Activated CD4-positive, alpha-beta T cell treated with anti-CD3 and anti-CD28 coated beads for 24 hours (primary cell): ENCODE results near the gene SFXN3.

Experiments used
- DNase-seq, 2 donors: peaks; one replicate each; pipeline ENCODE4 v3.0.0-alpha.2; 2020; ENCODE audit warnings: low read depth in 2 of 2

SFXN3 gene

DNA sequence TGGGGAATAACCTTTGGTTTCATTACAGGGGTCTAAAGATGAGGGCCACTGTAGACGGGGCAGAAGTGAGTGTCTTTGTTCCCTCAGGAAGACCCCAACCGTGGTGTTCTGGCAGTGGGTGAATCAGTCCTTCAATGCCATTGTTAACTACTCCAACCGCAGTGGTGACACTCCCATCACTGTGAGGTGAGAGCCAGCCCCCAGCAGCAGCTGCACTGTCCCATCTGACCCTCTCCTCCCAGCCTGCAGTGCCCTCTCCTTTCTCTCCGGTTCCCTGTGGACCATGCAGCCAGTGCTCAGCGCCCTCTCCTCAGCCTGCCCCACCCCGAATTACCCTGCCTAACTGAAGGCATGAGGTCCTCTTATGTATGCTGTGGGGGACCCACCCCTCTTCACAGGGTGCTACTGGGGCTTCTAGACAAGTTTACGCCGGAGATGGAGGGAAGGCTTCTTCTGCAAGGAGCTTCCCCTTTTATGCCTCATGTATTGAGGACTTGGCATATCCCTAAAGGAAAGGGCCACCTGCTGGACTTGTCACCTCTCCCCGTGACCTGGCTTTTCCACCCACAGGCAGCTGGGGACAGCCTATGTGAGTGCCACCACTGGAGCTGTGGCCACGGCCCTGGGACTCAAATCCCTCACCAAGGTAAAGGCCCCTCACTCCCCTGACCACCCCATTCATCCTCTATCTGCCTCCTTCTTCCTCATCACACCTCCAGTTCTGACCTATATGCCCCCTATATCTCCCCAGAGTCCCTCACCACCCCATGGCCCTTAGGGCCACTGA lies 5.1 kb downstream of the SFXN3 start:
- no peak for DNase-seq

DNA sequence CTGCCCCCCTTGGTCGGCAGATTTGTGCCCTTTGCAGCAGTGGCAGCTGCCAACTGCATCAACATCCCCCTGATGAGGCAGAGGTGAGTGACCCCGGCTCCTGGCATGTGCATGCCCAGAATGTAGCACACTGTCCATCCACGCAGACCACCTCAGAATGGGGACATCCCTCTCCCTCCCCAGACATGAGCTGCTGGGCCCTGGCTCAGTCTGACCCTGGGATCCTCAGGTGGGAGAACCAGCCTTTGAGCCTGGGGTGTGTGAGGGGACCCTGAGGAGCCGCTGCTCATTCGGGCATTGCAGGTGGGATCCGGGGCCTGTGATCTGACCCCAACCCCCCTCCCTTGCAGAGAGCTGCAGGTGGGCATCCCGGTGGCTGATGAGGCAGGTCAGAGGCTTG lies 5.7 kb downstream of the SFXN3 start:
- no peak for DNase-seq

DNA sequence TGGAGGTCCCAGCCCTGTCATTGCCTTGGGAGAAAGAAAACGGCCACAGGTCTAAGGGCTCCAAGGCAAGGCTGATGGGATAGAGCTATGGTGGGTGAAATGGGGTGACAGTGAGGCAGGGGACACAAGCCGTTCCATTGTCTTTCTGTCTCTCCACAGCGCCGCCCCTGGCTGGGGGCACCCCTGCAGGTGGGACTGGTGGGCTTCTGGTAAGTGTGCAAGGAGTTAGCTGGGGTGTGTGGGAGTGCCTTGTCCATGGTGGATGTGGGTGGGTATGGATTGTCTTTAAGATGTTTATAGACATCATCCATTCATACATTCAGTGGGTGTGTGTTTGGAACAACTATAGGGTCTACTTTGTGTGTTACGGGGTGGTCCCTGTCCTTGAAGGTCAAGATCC lies 7.5 kb downstream of the SFXN3 start:
- DNase-seq: no peak

DNA sequence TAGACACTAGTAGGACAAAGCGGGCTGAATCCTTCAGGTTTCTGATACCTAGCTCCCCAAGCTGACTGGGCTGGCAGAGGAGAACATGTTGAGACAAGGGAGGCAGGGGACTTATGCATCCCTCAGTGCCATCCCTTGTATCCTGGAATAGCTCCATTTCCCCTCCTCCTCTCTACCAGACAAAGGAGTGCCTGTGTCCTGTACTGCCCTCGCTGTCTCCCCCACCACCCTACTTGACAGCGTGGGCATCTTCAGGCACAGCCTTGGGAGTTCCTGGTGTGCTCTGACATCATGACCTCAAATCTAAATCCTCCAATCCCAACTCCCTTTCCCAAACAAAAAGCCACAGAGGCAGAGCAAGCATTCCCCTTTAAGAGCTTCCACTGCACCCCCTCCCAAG lies 9.0 kb downstream of the SFXN3 start:
- no peak for DNase-seq

DNA sequence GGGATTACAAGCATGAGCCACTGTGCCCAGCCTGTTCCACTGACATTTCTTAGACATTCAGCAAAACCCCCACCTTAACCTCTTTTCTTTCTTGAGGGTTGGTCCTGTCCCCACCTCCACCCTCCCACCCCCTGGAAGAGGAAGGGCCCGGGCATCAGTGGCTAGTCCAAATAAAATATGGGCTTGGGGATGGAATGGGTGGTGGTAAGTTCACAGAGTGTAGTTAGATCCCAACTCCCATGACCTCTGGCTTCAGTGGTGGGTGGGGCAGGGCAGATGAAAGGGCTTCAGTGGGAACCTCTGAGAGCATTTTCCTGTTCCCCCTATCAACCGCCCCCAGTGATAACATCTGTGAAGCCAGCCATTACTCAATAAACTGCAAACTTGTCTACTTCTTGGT lies 9.8 kb downstream of the SFXN3 start:
- no peak for DNase-seq

DNA sequence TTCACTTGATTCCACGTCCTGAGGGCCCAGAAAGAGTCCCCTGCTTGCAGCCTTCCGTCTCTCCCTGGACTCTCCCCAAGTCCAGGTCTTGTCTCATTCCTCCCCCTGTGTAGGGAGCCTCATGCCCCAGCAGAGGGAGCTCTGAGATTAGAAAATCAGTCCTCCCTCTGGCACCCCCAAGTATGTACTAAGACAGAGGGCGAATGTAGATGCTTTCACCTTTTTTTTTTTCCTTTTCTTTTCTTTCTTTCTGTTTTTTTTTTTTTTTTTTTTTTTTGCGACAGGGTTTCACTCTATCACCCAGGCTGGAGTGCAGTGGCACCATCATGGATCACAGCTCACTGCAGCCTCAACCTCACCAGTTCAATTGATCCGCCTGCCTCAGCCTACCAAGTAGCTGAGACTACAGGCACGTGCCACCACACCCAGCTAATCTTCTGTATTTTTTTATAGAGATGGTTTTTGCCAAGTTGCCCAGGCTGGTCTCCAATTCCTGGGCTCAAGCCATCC lies 10.3 kb downstream of the SFXN3 start:
- DNase-seq: peak; percentile 49 to 66

DNA sequence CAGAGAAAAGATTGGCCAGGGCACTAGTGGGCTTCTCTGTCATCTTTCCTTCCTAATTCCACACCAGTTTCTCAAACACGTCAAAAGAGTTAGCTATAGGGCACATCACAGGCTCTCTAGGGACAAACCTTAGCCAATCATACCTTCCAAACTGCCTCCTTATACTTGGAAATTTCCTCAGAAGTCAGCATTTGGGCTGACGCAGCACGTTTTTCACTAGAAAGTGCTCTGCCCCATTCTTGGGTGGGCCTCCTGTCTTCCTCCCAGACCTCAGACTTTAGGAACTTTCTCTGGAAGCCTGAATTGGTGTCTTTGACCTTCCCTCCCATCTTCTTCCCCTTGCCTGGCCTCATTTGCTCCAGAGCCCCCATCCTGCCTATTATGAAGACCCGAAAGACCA lies 11.1 kb downstream of the SFXN3 start:
- DNase-seq: no peak

DNA sequence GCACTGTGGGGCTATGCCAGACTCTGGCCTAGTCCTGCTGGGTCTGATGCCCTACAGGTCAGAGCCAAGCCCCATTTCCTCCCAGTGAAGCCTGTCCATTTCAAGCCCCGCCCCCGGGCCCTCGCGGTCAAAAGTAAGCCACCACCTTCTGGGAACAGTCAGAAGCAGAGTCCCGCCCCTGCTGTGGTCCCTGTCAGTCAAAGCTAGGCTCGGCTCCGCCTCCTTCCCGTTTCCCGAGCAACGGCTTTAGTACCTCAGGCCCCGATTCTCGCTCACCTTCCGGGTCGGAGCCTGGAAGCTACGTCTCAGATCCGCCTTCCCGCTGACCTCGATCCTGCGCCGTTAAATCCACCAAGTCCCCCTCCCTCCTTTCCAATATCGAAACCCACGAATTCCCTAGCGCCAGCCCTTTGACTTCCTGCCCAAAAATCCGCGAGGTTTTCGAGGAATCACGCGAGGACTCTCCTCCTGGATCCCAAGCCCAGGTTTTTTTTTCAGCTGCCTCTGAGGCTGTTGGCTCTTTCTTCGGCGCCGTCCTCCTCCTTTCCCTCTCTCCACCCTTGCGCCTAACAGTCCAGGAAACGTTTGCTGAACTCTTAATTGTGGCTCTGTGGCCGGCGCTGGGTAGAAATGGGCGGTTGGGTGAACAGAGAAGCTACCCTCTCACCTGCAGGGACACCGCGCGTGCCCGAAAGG lies 11.8 kb downstream of the SFXN3 start:
- DNase-seq: peak; percentile 81 to 91

DNA sequence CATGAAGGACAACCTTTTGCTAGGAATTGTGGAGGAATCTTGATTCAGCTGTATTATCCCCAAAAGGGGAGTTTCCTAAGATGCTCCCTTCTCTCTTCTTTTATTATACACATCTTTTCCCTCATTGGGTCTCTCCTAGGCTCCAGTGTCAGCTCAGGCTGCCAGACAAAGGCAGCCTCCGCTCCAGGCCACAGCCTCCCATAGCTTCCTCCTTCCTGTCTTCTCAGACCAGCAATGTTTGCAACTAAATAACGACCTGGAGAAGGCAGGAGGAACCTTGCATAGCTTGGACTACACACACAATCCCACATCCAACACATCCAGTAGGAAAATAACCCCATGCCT lies 12.3 kb downstream of the SFXN3 start:
- DNase-seq: no peak

DNA sequence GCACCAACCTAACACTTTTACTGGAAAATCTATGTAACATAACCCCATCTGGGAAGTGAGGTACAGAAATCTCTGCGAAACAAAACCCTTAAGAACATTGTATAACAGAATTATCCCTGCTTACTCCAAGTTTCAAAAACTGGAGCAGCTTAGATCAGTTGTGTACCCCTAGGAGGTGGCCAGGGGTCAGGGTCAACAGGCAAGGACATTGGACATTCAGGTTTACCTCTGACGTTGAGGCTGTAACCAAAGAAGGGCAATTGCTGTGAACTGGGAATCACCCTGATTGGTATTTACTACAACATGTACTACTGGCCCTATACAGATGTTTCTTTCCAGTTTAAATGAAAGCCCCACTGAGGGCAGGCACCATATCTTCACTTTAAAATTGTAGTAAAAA lies 13.1 kb downstream of the SFXN3 start:
- DNase-seq: no peak

DNA sequence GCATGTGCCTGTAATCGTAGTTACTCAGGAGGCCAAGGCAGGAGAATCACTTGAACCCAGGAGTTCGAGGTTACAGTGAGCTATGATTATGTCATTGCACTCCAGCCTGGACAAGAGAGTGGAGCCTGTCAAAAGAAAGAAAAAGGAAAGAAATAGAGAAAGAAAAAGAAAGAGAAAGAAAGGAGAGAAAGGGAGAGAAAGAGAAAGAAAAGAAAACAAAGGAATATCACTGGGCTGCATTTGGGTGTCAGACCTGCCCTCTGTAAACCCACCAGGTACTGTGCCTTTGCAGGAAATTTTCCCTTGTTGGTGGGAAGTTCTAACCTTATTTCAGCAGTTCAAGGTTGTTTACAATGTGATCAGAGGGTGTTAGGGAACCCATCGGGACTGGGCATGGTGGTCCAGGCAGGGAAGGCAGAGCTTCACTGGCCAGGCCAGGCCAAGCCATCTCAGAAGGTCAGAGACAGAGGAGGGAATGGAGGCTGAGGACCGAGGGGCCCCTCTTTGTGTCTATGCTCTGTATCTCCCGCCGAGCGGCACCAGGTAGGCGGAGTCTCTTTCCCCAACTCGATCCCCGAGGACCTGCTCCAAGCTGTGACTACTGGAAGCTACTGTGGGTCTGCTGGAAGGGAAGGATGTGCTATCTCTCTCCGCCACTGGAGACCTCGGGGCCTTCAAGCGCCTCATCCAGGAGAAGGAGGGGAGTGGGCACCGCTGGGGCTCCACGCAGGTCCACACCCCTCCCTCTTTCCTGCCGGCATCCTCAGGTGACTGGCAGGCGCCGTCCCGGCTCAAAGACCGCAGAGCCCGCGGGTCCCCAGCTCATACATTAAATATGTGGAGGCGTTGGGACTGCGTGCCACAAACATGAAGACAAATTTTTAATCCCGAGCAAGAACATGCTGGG lies 15.6 kb downstream of the SFXN3 start:
- DNase-seq: no peak

DNA sequence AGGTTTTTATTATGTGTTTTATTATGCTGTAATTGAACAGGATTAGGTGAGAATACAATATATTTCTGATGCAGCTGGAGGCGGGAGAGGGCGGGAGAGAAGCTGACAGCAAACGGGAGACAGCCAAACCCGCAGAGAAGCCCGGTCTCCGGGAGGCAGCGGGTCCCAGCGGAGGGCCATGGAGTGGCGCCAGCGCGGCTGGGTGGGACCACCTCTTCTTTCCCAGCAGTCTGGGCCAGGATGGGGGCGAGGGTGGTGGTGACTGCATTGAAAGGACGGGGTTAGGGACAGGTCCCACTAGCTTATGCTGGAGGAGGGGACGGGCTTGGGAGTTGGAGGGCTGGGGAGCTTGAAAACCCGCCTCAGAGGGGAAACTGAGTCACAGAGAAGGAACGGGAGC lies 16.2 kb downstream of the SFXN3 start:
- no peak for DNase-seq

DNA sequence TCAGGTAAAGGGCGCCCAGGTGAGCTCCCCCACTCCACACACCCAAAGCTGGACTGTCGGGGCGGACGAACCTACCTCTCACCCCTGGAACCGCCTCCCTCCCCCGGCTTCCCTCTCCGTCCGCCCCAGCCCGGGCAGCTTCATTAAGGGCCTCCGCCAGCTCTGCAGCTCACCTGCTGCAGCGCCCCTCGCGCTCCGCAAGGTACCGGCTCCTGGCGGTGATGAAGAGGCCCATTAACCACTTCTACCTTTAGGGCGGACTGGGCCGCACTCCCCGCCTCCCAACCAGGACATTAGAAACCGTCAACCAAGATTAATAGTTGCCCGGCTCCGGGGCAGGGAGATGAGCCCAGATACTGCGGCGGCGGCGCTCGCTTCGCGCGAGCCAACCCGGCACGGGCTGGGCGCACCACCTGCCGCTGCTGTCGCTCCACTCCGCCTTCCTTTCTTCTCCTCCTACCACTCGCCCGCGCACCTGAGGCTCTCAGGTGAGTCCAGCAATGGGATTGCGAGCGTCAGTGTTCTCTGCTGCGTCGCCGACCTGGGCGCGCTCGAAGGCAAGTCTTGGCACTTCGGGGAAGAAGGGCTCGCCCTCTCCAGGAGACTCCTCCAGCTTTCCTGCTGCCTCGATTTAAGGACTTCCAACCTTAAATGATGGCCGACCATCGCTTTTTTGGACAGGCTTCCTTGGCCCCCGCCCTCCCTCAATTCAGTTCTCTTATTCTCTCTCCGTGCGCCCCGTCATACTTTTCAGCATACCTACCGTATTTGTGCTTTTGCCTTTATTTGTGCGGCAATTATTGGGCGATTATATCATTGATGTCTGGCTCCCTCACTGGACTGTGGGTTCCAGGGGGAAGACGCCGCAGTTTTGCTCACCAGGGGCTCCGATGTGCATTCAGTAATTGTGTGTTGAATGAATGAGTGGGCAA lies 17.2 kb downstream of the SFXN3 start:
- no peak for DNase-seq

DNA sequence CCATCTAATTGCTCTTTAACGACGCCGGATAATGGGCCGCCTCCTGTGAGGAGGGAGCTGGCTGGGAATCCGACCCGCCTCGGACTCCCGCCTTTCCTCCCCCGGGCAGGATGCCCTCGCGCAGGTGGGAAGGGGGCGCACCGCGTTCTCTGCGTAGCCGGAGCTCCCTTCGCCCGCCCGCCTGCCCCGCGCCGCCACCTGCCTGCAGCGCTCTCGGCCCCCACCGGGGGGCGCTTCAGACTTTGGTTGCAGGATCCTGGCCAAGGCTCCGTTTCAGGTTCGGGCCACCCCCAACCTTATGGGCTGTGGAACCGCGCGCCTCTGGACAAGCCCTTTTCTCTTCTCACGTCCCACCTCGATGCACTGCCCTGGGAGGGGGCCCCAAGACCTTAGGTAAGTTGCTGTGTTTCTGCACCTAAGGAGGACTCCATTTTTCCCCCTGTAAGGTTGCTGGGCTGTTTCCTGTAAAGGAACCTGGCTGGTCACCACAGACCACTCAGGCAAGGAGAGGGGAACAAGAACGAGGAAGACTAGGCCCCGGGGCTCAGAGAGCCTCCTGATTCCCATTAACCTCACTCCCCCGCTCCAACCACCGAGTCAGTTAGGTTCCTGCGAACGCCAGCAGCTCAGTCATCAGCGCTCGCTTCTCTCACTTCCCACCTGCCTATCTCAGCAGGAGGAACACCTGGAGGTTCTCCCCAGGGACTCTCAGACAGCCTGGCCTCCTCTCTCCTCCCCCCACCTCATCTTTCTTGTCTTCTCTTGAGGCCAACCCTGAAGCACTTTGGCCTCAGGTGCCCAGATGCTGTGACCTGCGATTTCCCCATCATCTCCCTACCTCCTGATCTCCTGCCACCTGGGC lies 19.4 kb downstream of the SFXN3 start:
- DNase-seq: peak; percentile 68 to 73

DNA sequence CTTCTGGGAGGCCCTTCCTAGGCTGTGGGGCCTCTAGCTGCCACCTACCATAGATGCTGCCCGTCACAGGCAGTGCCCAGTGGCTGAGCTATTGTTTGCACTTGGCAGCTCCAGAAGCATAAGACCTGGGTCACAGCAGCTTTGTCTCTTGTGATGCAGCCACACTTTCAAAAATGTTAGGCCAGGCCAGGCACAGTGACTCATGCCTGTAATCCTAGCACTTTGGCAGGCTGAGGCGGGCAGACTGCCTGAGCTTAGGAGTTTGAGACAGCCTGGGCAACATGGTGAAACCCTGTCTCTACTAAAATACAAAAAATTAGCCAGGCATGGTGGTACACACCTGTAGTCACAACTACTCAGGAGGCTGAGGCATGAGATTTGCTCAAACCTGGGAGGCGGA lies 21.3 kb downstream of the SFXN3 start:
- DNase-seq: no peak

DNA sequence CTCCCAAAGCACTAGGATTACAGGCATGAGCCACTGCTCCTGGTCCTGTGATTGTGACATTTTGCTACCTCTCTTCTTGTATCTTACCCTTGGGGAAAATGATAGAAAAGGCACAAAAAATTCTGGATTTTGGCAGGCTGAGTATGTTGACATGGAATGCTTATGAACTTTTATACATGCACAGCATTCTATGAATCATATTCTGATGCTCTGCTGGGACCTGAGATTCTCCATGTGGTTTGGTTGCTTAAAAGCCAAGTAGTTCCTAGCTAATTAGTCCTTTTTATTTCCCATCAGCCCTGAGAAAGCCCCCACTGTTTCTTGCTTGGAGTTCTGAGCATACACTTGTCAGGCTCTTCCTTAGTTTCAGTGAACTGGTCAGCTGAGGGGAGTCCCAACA lies 22.5 kb downstream of the SFXN3 start:
- DNase-seq: no peak

DNA sequence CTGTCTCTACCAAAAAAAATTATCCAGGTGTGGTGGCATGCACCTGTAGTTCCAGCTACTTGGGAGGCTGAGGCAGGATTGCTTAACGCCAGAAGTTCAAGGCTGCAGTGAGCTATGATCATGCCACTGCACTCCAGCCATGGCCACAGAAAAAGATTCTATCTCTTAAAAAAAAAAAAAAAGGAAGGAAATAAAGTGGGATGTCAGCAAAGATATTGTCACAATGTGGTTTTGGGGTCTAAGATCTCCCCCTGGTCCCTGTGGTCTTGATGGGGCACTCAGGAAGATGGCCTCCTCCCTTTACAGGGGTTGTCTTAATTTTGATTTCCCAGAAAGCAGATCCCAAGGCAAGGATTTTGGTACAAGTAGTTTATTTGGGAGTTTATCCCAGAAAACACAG lies 23.3 kb downstream of the SFXN3 start:
- DNase-seq: no peak

DNA sequence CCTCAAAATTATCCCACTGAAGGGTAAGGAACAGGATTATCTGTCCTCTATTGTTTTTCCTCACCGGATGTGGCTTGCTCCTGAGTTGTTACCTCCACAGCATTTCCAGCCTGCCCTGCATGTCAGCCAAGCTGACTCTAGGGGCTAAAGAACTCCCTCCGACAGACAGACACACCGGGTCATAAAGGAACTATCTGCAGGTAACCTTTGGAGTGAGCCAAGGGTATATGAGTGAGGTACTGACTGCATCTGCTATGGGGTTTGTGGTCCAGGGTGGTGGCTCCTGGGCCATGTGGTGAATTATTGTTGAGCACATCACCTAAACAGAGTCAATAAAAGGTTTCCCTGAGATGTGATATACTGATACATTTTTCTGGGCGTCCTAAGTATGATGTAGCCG lies 23.8 kb downstream of the SFXN3 start:
- no peak for DNase-seq

DNA sequence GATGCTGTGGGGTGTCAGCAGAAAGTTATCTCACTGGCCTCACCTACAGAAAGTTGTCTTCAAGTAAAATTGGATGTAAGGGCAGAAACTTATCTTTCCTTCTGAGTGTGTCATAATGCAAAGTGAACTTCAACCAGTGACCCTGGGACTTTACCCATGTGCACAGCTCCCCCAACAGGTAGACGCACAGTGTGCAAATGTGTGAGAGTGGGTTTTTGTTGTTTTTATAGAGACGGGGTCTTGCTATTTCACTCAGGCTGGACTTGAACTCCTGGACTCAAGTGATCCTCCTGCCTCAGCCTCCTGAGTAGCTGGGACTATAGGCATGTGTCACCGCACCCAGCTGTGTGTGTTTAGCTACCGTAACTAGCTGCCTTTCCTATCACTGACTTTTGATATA lies 24.4 kb downstream of the SFXN3 start:
- no peak for DNase-seq
